ENCODE results near the gene NCKAP5. TPM values are rescaled to one million over a fixed set of nuclear protein-coding genes. Genes with fewer than 3 reads are reported as not detected.

The NCKAP5 gene
- total and polyA plus RNA-seq, 8 donors = 0.23 to 1.5 (median 0.44) TPM

DNA sequence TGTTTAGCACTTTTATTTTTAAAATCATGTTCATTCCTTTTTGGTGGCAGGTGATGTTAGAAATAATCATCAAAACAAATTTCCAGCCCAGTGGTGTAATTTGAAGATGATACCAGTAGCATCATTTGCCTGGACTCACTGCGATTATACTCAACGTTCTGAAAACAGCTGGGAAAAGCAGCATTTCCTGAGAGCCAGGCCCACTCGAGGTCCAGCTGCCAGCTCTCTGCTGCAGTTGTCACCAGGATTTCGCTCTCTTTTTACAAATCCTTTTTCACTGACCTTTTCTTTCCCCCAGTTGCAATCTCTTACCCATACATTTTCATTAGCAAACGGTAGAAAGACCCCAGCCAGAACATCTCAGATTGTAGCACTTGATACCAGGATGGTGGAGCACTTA is 787.6 kb downstream of the NCKAP5 start:
- H3K27ac ChIP-seq = no peak overlapping the region
- H3K4me3 ChIP-seq = no peak overlapping the region
- intact Hi-C loops (cut with DNase I) = no loop called here
- WGBS, 2 donors = 69 to 75% methylated on average over 5 of the region's 5 CpGs
- DNase-seq (no peak), FAIRE-seq (no peak), ATAC-seq (no peak)
- no peaks in the 10 kb centered on the region for H3K36me3 ChIP-seq
- no peaks in the 10 kb centered on the region for H3K9me3 ChIP-seq
- no peaks in the 10 kb centered on the region for H3K27me3 ChIP-seq
- H3K4me1 ChIP-seq = no peaks in the 10 kb centered on the region
- TF ChIP-seq, protein P1, sequence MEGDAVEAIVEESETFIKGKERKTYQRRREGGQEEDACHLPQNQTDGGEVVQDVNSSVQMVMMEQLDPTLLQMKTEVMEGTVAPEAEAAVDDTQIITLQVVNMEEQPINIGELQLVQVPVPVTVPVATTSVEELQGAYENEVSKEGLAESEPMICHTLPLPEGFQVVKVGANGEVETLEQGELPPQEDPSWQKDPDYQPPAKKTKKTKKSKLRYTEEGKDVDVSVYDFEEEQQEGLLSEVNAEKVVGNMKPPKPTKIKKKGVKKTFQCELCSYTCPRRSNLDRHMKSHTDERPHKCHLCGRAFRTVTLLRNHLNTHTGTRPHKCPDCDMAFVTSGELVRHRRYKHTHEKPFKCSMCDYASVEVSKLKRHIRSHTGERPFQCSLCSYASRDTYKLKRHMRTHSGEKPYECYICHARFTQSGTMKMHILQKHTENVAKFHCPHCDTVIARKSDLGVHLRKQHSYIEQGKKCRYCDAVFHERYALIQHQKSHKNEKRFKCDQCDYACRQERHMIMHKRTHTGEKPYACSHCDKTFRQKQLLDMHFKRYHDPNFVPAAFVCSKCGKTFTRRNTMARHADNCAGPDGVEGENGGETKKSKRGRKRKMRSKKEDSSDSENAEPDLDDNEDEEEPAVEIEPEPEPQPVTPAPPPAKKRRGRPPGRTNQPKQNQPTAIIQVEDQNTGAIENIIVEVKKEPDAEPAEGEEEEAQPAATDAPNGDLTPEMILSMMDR (IDR thresholded peaks at IDR 0.05) = no peak

DNA sequence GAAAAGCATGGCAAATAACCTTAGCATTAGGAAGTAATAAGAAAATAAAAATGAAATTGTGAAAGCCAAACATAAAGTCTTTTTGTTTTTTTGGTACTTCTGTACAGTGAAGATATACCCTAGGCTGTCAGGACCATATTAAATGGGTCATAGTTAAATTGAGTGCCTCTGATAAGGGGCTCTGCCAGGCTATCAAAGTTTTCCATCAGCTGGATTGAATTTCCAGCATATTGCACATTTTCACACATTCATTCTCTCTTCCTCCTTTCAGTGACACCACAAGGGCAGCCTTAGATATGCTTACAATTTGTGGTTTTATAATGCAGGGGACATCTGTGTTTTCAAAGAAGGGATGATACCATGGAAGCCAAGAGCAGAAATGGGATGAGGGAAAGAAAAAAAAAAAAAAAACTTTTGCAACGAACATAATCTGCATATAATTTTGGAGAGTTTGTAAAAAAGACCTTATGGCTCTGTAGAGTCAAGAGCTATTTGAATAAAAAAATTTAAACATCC is 789.0 kb downstream of the NCKAP5 start:
- Histone ChIP-seq H3K27me3 (no peaks in the 10 kb centered on the region), H3K36me3 (no peaks in the 10 kb centered on the region), H3K4me1 (peaks cover 0 to 2% (median 0%) of the 10 kb centered on the region in 3 donors), H3K4me3 (no peak overlapping the region), H3K9me3 (no peaks in the 10 kb centered on the region), H3K27ac (no peak overlapping the region)
- TF ChIP-seq, protein P1 (IDR thresholded peaks at IDR 0.05) = no peak
- intact Hi-C loops (cut with DNase I) = no loop called here
- no peak for DNase-seq
- ATAC-seq = no peak
- no peak for FAIRE-seq
- WGBS, 2 donors = 63 to 73% methylated on average over 1 of the region's 1 CpG

DNA sequence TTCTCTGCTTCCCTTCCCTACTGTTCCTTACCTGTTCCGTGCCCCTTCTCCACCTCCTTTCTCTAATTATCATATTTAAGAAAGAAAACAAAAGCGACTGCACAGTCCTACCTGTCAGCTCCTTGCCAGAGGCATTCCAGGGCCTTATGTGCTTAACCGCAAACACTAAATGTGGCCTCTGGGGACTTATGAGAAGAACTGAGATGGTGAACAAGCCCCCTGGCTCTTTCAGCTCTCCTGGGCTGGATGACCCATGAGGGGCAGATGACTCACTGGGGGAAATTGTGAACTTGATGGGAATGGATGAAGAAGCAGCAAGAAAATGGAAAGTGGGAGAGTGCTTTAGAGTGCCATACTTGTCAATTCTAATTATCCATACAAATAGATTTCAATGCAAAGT is 792.0 kb downstream of the NCKAP5 start:
- peaks cover 0 to 6% (median 0%) of the 10 kb centered on the region in 3 donors for H3K4me1 ChIP-seq
- DNase-seq = no peak
- FAIRE-seq = no peak
- H3K4me3 ChIP-seq = no peak overlapping the region
- WGBS, 2 donors = 61 to 89% methylated on average over 3 of the region's 3 CpGs
- H3K27me3 ChIP-seq = no peaks in the 10 kb centered on the region
- no peaks in the 10 kb centered on the region for H3K9me3 ChIP-seq
- H3K27ac ChIP-seq = no peak overlapping the region
- TF ChIP-seq, protein P1 (IDR thresholded peaks at IDR 0.05) = no peak
- no peaks in the 10 kb centered on the region for H3K36me3 ChIP-seq
- intact Hi-C loops (cut with DNase I) = no loop called here
- ATAC-seq = no peak

DNA sequence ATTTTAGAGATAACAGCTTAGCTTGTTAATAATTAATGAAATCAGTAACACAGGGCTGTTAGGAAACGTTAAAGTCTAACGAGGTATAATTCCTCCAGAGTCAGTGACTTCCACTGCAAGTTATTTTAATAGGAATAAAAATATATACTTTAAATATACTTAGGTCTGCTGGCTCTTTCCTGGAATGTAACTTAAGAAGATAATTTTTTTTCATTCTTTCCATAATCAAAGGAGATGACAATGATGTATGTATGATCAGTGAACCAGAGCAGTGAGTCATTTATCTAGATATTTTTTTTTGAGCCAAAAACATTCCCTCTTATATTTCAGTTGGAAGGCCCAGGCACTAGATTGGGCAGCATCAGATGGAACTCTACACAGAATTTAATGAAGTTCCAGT is 794.1 kb downstream of the NCKAP5 start:
- no peak for DNase-seq
- H3K9me3 ChIP-seq = no peaks in the 10 kb centered on the region
- H3K4me1 ChIP-seq = peaks cover 0 to 6% (median 0%) of the 10 kb centered on the region in 3 donors
- no peaks in the 10 kb centered on the region for H3K27me3 ChIP-seq
- no peaks in the 10 kb centered on the region for H3K36me3 ChIP-seq
- no peak for ATAC-seq
- FAIRE-seq = no peak
- no peak overlapping the region for H3K27ac ChIP-seq
- TF ChIP-seq, protein P1 (IDR thresholded peaks at IDR 0.05) = no peak
- H3K4me3 ChIP-seq = no peak overlapping the region
- WGBS, 2 donors = 8 to 9% methylated on average over 2 of the region's 2 CpGs
- intact Hi-C loops (cut with DNase I) = no loop called here

DNA sequence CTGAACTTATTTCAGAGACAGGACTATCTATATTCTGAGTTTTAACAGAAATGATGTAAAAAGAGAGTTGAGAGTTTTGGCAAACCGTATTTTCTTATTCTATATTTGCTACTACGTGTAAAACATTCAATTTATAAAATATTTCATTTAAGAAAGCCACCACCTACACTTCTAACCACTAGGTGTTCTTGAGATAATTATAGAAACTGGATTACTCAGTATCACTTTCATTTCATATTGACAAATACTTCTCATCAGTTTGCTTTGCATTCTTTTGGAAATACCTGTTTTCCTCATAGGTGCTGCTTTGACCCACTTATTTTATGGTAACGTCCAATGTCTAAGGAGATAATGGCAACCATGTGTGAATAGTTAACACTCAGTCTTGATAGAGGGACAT is 794.9 kb downstream of the NCKAP5 start:
- FAIRE-seq (no peak), DNase-seq (no peak), ATAC-seq (no peak)
- TF ChIP-seq, protein P1 (IDR thresholded peaks at IDR 0.05) = no peak
- Histone ChIP-seq H3K36me3 (no peaks in the 10 kb centered on the region), H3K27ac (no peak overlapping the region), H3K9me3 (no peaks in the 10 kb centered on the region), H3K4me1 (peaks cover 0 to 6% (median 0%) of the 10 kb centered on the region in 3 donors), H3K27me3 (no peaks in the 10 kb centered on the region), H3K4me3 (no peak overlapping the region)
- intact Hi-C loops (cut with DNase I) = no loop called here
- whole genome bisulfite sequencing, 2 donors = 62 to 81% methylated on average over 3 of the region's 3 CpGs

Data from pancreas (tissue), 10 donors.